Measurements from ENCODE around the gene INO80.

The INO80 gene

GRCh38 chr15:40960925-40961324, 155.2 kb downstream of the INO80 start:
- no peaks in the 10 kb centered on the region for H3K4me1 ChIP-seq (ENCODE audit: insufficient read depth, low read length, poor library complexity, severe bottlenecking)
- no peaks in the 10 kb centered on the region for H4K20me1 ChIP-seq (ENCODE audit: insufficient read depth, low read length, poor library complexity, severe bottlenecking)
- H3K4me2 ChIP-seq (ENCODE audit: low read depth, low read length, poor library complexity, severe bottlenecking), result no peak overlapping the region
- no peaks in the 10 kb centered on the region for H3K9me2 ChIP-seq (replicated peaks; ENCODE audit: low read depth, low read length)
- H3K36me3 ChIP-seq (ENCODE audit: insufficient read depth, low read length), result no peaks in the 10 kb centered on the region
- TF ChIP-seq CTCF (conservative IDR thresholded peaks at IDR 0.05; ENCODE audit: low read length) (no peak), EZH2phosphoT487 (IDR thresholded peaks at IDR 0.05; ENCODE audit: borderline replicate concordance) (no peak)
- H3K79me2 ChIP-seq (ENCODE audit: insufficient read depth, low read length), result no peaks in the 10 kb centered on the region
- H3K4me3 ChIP-seq (ENCODE audit: low read length, poor library complexity, severe bottlenecking), result no peak overlapping the region
- no peaks in the 10 kb centered on the region for H3K27me3 ChIP-seq (ENCODE audit: insufficient read depth, low read length, poor library complexity, severe bottlenecking)
- no peak overlapping the region for H3K9ac ChIP-seq (ENCODE audit: low read depth, low read length, poor library complexity, severe bottlenecking)
- H2AFZ ChIP-seq (ENCODE audit: low read length), result no peak overlapping the region
- H3F3A ChIP-seq (ENCODE audit: low read depth), result no peaks in the 10 kb centered on the region
- no peaks in the 10 kb centered on the region for H3K9me3 ChIP-seq (ENCODE audit: insufficient read depth, low read depth, low read length)

GRCh38 chr15:40960151-40960885, 155.8 kb downstream of the INO80 start:
- Histone ChIP-seq H3F3A (ENCODE audit: low read depth) (no peaks in the 10 kb centered on the region), H3K4me1 (ENCODE audit: insufficient read depth, low read length, poor library complexity, severe bottlenecking) (no peaks in the 10 kb centered on the region), H2AFZ (ENCODE audit: low read length) (no peak overlapping the region), H3K9me2 (replicated peaks; ENCODE audit: low read depth, low read length) (no peaks in the 10 kb centered on the region), H3K9ac (ENCODE audit: low read depth, low read length, poor library complexity, severe bottlenecking) (no peak overlapping the region), H3K27me3 (ENCODE audit: insufficient read depth, low read length, poor library complexity, severe bottlenecking) (no peaks in the 10 kb centered on the region), H3K4me2 (ENCODE audit: low read depth, low read length, poor library complexity, severe bottlenecking) (no peak overlapping the region), H3K9me3 (ENCODE audit: insufficient read depth, low read depth, low read length) (no peaks in the 10 kb centered on the region), H4K20me1 (ENCODE audit: insufficient read depth, low read length, poor library complexity, severe bottlenecking) (no peaks in the 10 kb centered on the region), H3K36me3 (ENCODE audit: insufficient read depth, low read length) (no peaks in the 10 kb centered on the region), H3K79me2 (ENCODE audit: insufficient read depth, low read length) (no peaks in the 10 kb centered on the region), H3K4me3 (ENCODE audit: low read length, poor library complexity, severe bottlenecking) (no peak overlapping the region)
- TF ChIP-seq CTCF (conservative IDR thresholded peaks at IDR 0.05; ENCODE audit: low read length), result no peak
- no peak for TF ChIP-seq EZH2phosphoT487 (IDR thresholded peaks at IDR 0.05; ENCODE audit: borderline replicate concordance)

- Histone ChIP-seq H3K4me1 (ENCODE audit: insufficient read depth, low read length, poor library complexity, severe bottlenecking) (no peaks in the 10 kb centered on the region), H3K4me3 (ENCODE audit: low read length, poor library complexity, severe bottlenecking) (no peak overlapping the region), H3K9me2 (replicated peaks; ENCODE audit: low read depth, low read length) (no peaks in the 10 kb centered on the region), H3K36me3 (ENCODE audit: insufficient read depth, low read length) (no peaks in the 10 kb centered on the region), H3K9me3 (ENCODE audit: insufficient read depth, low read depth, low read length) (no peaks in the 10 kb centered on the region), H3F3A (ENCODE audit: low read depth) (no peaks in the 10 kb centered on the region), H3K27me3 (ENCODE audit: insufficient read depth, low read length, poor library complexity, severe bottlenecking) (no peaks in the 10 kb centered on the region), H3K9ac (ENCODE audit: low read depth, low read length, poor library complexity, severe bottlenecking) (no peak overlapping the region), H3K4me2 (ENCODE audit: low read depth, low read length, poor library complexity, severe bottlenecking) (no peak overlapping the region), H4K20me1 (ENCODE audit: insufficient read depth, low read length, poor library complexity, severe bottlenecking) (no peaks in the 10 kb centered on the region), H2AFZ (ENCODE audit: low read length) (no peak overlapping the region), H3K79me2 (ENCODE audit: insufficient read depth, low read length) (no peaks in the 10 kb centered on the region)
- no peak for TF ChIP-seq CTCF (conservative IDR thresholded peaks at IDR 0.05; ENCODE audit: low read length)
- no peak for TF ChIP-seq EZH2phosphoT487 (IDR thresholded peaks at IDR 0.05; ENCODE audit: borderline replicate concordance)
Measured at GRCh38 chr15:40959331-40960141, 156.5 kb downstream of the INO80 start.

Data from Loucy (cell line).